ENCODE data around the gene PDE4B.

- TF ChIP-seq EZH2 (IDR thresholded peaks at IDR 0.05; ENCODE audit: low read length) (no peak), CTCF (optimal IDR thresholded peaks at IDR 0.05 in 1 of 3, IDR thresholded peaks at IDR 0.05 in 1 of 3, conservative IDR thresholded peaks at IDR 0.05 in 1 of 3; ENCODE audit: extremely low read depth in 1 of 3, insufficient read depth in 2 of 3, low read length in 3 of 3) (no peak)
These were observed 186.7 kb downstream of the PDE4B start for GRCh38 chr1:65979136-65980044.

All from keratinocyte (primary cell).